ENCODE results near the gene ITIH6. TPM values are rescaled to one million over a fixed set of nuclear protein-coding genes. Genes with fewer than 3 reads are reported as not detected.
A peak's percentile ranks its signal among the peaks of the same experiment; 100 is the strongest.
"Not testable (repeated sequence)": the region's sequence is repeated elsewhere in the genome, so short reads cannot be mapped to it uniquely, and the experiment has no call there.

The ITIH6 gene
- total and polyA plus RNA-seq, 8 donors: not detected

DNA sequence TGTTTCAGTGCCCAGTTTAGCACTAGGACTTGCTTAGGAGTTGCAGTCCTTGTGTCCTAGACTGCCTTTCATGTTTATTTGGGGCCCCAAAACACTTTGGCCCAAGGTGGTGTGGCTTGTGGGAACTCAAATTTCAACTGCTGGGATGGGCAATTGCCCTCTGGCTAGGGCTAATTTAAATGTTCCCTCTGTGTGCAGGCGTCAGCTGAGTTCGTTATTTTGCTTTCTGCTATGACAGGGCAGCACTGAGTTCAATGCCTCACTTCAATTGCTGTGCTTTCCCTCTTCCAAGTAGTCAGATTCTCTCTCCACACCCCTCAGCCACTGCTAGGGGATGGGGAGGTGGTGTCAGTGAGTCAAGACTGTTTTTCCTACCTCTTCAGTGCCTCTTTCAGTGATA, 51.1 kb downstream of the ITIH6 start:
- FAIRE-seq: no peak
- no peaks in the 10 kb centered on the region for H3K27me3 ChIP-seq
- TF ChIP-seq, protein P1, sequence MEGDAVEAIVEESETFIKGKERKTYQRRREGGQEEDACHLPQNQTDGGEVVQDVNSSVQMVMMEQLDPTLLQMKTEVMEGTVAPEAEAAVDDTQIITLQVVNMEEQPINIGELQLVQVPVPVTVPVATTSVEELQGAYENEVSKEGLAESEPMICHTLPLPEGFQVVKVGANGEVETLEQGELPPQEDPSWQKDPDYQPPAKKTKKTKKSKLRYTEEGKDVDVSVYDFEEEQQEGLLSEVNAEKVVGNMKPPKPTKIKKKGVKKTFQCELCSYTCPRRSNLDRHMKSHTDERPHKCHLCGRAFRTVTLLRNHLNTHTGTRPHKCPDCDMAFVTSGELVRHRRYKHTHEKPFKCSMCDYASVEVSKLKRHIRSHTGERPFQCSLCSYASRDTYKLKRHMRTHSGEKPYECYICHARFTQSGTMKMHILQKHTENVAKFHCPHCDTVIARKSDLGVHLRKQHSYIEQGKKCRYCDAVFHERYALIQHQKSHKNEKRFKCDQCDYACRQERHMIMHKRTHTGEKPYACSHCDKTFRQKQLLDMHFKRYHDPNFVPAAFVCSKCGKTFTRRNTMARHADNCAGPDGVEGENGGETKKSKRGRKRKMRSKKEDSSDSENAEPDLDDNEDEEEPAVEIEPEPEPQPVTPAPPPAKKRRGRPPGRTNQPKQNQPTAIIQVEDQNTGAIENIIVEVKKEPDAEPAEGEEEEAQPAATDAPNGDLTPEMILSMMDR (IDR thresholded peaks at IDR 0.05): no peak
- H3K4me3 ChIP-seq: no peak overlapping the region
- no peak for DNase-seq
- H3K27ac ChIP-seq: no peak overlapping the region
- H3K9me3 ChIP-seq: no peaks in the 10 kb centered on the region
- no peaks in the 10 kb centered on the region for H3K36me3 ChIP-seq
- intact Hi-C loops (cut with DNase I): no loop called here
- 62 to 76% methylated on average over 2 of the region's 2 CpGs for WGBS, 2 donors
- no peaks in the 10 kb centered on the region for H3K4me1 ChIP-seq
- no peak for ATAC-seq

DNA sequence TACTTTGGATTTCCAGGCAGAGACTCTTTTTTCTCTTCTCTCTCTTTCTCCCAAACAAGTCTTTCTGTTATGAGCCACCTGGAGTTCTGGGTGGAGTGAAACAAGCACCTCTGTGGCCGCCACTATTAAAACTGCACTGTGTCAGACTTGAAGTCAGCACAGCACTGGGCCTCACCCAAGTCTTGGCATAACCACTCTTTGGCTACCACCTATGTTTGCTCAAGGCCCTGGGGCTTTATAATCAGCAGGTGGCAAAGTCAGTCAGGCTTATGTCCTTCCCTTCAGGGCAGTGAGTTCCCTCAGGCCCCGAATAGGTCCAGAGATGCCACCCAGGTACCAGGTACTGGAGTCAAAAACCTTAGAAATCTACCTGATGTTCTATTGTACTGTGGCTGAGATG, 52.4 kb downstream of the ITIH6 start:
- TF ChIP-seq, protein P1 (IDR thresholded peaks at IDR 0.05): no peak
- DNase-seq (peak in 4 of 6 donors; percentile 24 to 38 (median 36)), FAIRE-seq (no peak), ATAC-seq (peak; percentile 54 to 93 (median 88))
- no peak overlapping the region for H3K4me3 ChIP-seq
- no peaks in the 10 kb centered on the region for H3K36me3 ChIP-seq
- H3K27me3 ChIP-seq: no peaks in the 10 kb centered on the region
- no peaks in the 10 kb centered on the region for H3K4me1 ChIP-seq
- H3K27ac ChIP-seq: no peak overlapping the region
- 31% methylated on average over 2 of the region's 2 CpGs for WGBS, 2 donors
- H3K9me3 ChIP-seq: no peaks in the 10 kb centered on the region
- intact Hi-C loops (cut with DNase I): no loop called here

DNA sequence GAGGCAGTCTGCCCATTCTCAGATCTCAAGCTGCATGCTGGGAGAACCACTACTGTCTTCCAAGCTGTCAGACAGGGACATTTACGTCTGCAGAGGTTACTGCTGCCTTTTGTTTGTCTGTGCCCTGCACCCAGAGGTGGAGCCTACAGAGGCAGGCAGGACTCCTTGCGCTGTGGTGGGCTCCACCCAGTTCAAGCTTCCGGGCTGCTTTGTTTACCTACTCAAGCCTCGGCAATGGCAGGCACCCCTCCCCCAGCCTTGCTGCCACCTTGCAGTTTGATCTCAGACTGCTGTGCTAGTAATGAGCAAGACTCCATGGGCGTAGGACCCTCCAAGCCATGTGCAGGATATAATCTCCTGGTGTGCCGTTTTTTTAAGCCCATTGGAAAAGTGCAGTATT, 59.5 kb downstream of the ITIH6 start:
- 57 to 72% methylated on average over 6 of the region's 6 CpGs for WGBS, 2 donors
- H3K9me3 ChIP-seq; FAIRE-seq; H3K27me3 ChIP-seq; intact Hi-C loops (cut with DNase I); H3K4me3 ChIP-seq; ATAC-seq; H3K36me3 ChIP-seq; DNase-seq; H3K27ac ChIP-seq; H3K4me1 ChIP-seq: not testable (repeated sequence)

DNA sequence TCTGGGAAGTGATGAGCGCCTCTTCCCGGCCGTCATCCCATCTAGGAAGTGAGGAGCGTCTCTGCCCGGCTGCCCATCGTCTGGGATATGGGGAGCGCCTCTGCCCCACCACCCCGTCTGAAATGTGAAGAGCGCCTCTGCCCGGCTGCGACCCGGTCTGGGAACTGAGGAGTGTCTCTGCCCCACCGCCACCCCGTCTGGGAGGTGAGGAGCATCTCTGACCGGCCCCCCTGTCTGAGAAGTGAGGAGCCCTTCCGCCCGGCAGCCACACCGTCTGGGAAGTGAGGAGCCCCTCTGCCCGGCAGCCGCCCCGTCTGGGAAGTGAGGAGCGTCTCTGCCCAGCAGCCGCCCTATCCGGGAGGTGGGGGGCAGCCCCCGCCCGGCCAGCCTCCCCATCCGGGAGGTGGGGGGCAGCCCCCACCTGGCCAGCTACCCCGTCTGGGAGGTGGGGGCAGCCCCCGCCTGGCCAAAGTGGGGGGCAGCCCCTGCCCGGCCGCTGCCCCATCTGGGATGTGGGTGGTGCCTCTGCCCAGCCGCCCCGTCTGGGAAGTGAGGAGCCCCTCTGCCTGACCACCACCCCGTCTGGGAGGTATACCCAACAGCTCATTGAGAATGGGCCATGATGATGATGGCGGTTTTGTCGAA, 61.6 kb downstream of the ITIH6 start:
- FAIRE-seq; H3K27ac ChIP-seq; H3K36me3 ChIP-seq; H3K9me3 ChIP-seq; H3K4me3 ChIP-seq; ATAC-seq; H3K27me3 ChIP-seq; intact Hi-C loops (cut with DNase I); H3K4me1 ChIP-seq: not testable (repeated sequence)
- peak in 1 of 6 donors; percentile 49 for DNase-seq
- WGBS, 2 donors: 87 to 93% methylated on average over 32 to 36 of the region's 36 CpGs

DNA sequence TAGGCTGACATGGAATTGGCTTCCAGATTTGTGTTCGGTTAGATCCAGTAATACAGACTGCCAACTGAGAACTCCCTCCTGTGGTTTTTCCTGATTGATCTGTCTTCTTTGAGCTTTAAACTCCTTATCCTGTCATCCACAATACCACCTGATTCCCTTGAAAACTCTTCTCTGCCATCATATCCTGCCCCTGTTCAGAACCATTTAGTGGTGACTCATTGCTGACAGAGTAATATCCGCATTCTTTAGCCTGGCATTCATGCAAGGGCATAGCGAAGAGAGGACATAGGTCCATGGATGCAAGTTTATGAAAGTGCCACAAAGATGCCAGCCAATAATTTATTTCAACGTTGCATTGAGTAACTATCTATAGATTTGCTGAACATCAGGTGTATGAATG, 76.6 kb downstream of the ITIH6 start:
- TF ChIP-seq, protein P1 (IDR thresholded peaks at IDR 0.05): no peak
- WGBS, 2 donors: 56 to 77% methylated on average over 4 of the region's 4 CpGs
- Histone ChIP-seq H3K4me1 (no peaks in the 10 kb centered on the region), H3K27me3 (peaks cover 0 to 5% (median 4%) of the 10 kb centered on the region in 4 donors), H3K27ac (no peak overlapping the region), H3K36me3 (no peaks in the 10 kb centered on the region), H3K9me3 (no peaks in the 10 kb centered on the region), H3K4me3 (no peak overlapping the region)
- no peak for FAIRE-seq
- DNase-seq: no peak
- intact Hi-C loops (cut with DNase I): no loop called here
- ATAC-seq: no peak

DNA sequence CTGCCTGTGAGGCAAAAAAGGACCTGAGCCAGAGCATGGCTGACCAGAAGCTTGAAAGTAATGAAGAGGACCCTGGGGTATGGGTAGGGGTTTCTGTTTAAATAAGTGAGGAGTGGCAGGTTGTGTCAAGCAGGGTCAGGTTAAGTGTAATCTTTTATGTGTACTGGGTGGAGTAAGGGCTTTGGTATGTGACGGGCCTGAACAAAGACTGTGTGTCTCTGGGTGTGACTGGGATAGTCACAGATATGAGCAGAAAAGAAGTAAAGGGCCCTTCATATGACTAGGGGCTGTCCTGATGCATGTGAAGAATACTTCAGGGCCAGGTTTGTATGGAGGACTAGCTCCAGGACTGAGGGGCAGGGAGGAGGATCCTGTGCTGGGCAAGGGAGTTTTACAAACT, 82.4 kb downstream of the ITIH6 start:
- DNase-seq: no peak
- WGBS, 2 donors: 52 to 87% methylated on average over 1 of the region's 1 CpG
- Histone ChIP-seq H3K4me1 (no peaks in the 10 kb centered on the region), H3K36me3 (no peaks in the 10 kb centered on the region), H3K4me3 (no peak overlapping the region), H3K27ac (no peak overlapping the region), H3K27me3 (no peaks in the 10 kb centered on the region), H3K9me3 (no peaks in the 10 kb centered on the region)
- no peak for FAIRE-seq
- no peak for ATAC-seq
- TF ChIP-seq, protein P1 (IDR thresholded peaks at IDR 0.05): no peak
- intact Hi-C loops (cut with DNase I): no loop called here

Data from pancreas (tissue), 10 donors.